Left ventricle myocardium inferior (tissue), 1 donor: Measurements from ENCODE around the gene MCAT. TPM values are rescaled to one million over a fixed set of nuclear protein-coding genes. Genes with fewer than 3 reads are reported as not detected.
"Not testable (repeated sequence)": the region's sequence is repeated elsewhere in the genome, so short reads cannot be mapped to it uniquely, and the experiment has no call there.

Source experiments
- DNase-seq: peaks from one replicate; pipeline ENCODE4 v3.0.0-alpha.2; 2020
- H3K27ac ChIP-seq: fragments of 200-600 bp; replicated peaks from 2 replicates; pipeline ENCODE4 v1.8.0; 2021
- H3K27me3 ChIP-seq: fragments of 200-600 bp; 2 replicates; pipeline ENCODE4 v1.8.0; 2021; ENCODE audit warnings: low read depth
- H3K36me3 ChIP-seq: fragments of 200-600 bp; 2 replicates; pipeline ENCODE4 v1.8.0; 2021
- H3K4me1 ChIP-seq: fragments of 200-600 bp; 2 replicates; pipeline ENCODE4 v1.8.0; 2021
- H3K4me3 ChIP-seq: fragments of 200-600 bp; 2 replicates; pipeline ENCODE4 v1.8.0; 2021; ENCODE audit warnings: mild to moderate bottlenecking, moderate library complexity
- H3K9me3 ChIP-seq: fragments of 200-600 bp; replicated peaks from 2 replicates; pipeline ENCODE4 v1.8.0; 2021
- intact Hi-C: fragments of 100-400 bp; cut with micrococcal nuclease; formaldehyde crosslinking; loops from one replicate; pipeline ENCODE4 v1.11.0; 2022
- total RNA-seq: library from RNA; stranded (reverse); fragmentation: NEBNext Ultra II Directional; extraction: Animal tissue kit (Norgen Biotek cat#: 25700); gene quantifications from one replicate; pipeline ENCODE4 v1.2.1, GENCODE V29; 2021
- TF ChIP-seq, protein P1 (sequence below): fragments of 200-600 bp; IDR thresholded peaks from 2 replicates; pipeline ENCODE4 v1.8.0; 2021; ENCODE audit warnings: antibody characterized with exemption, mild to moderate bottlenecking, borderline replicate concordance
- donor health status: DM: no; HTN: yes; CAD: no; lungs with severe emphysema.

MCAT gene
- total RNA-seq, 1 donor from 2014 or later: 16.4 TPM

GRCh38 chr22:43151251-43152002 lies 8.2 kb upstream of the MCAT start, which contains the start of gene TSPO:
Gene TSPO (plus strand): TSS chr22:43151559. CDS start chr22:43159239, 7,680 bp downstream.
- no peaks in the 10 kb centered on the region for H3K36me3 ChIP-seq
- TF ChIP-seq, protein P1, sequence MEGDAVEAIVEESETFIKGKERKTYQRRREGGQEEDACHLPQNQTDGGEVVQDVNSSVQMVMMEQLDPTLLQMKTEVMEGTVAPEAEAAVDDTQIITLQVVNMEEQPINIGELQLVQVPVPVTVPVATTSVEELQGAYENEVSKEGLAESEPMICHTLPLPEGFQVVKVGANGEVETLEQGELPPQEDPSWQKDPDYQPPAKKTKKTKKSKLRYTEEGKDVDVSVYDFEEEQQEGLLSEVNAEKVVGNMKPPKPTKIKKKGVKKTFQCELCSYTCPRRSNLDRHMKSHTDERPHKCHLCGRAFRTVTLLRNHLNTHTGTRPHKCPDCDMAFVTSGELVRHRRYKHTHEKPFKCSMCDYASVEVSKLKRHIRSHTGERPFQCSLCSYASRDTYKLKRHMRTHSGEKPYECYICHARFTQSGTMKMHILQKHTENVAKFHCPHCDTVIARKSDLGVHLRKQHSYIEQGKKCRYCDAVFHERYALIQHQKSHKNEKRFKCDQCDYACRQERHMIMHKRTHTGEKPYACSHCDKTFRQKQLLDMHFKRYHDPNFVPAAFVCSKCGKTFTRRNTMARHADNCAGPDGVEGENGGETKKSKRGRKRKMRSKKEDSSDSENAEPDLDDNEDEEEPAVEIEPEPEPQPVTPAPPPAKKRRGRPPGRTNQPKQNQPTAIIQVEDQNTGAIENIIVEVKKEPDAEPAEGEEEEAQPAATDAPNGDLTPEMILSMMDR: no peak
- intact Hi-C loops: no loop called here
- H3K27me3 ChIP-seq: no peaks in the 10 kb centered on the region
- peak within 1 kb of the TSS; percentile 84 for H3K4me3 ChIP-seq
- peak; percentile 85 for DNase-seq
- H3K27ac ChIP-seq: peak within 1 kb of the TSS; percentile 89
- no peaks in the 10 kb centered on the region for H3K9me3 ChIP-seq
- peaks cover 31% of the 10 kb centered on the region for H3K4me1 ChIP-seq

- H3K4me3 ChIP-seq: peak overlapping the region; percentile 84
- H3K27me3 ChIP-seq: no peaks in the 10 kb centered on the region
- H3K9me3 ChIP-seq: no peaks in the 10 kb centered on the region
- peaks cover 31% of the 10 kb centered on the region for H3K4me1 ChIP-seq
- DNase-seq: no peak
- intact Hi-C loops: no loop called here
- H3K36me3 ChIP-seq: no peaks in the 10 kb centered on the region
- peak overlapping the region; percentile 89 for H3K27ac ChIP-seq
- TF ChIP-seq, protein P1: no peak
Measured at GRCh38 chr22:43150731-43151206, 7.6 kb upstream of the MCAT start.

DNA sequence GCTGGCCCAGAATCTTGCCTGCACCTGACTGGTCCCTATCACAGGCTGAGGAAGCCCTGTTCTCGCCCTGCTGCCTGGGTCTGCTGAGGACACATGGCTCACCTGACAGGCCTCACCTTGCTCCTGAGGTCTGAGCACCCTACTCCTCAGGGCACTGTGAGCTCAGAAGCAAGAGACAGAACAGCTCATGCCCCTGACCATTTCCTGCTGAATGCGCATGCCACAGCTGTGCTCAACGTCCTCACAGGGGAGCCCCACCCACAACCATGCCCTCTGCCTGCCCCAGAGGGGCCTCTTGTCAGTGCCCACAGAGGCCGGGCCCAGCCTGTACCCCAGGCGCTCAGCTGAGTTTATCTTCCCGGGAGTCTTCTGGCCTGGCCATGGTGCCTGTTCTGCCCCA lies 5.4 kb upstream of the MCAT start:
- intact Hi-C loops: no loop called here
- no peak overlapping the region for H3K4me3 ChIP-seq
- TF ChIP-seq, protein P1: no peak
- H3K9me3 ChIP-seq: no peaks in the 10 kb centered on the region
- H3K36me3 ChIP-seq: no peaks in the 10 kb centered on the region
- no peak for DNase-seq
- H3K27me3 ChIP-seq: no peaks in the 10 kb centered on the region
- no peak overlapping the region for H3K27ac ChIP-seq
- H3K4me1 ChIP-seq: peaks cover 26% of the 10 kb centered on the region

GRCh38 chr22:43147821-43148220 lies 4.6 kb upstream of the MCAT start:
- peaks cover 29% of the 10 kb centered on the region for H3K4me1 ChIP-seq
- DNase-seq: no peak
- no peaks in the 10 kb centered on the region for H3K36me3 ChIP-seq
- intact Hi-C loops: no loop called here
- TF ChIP-seq, protein P1: no peak
- peak overlapping the region; percentile 36 for H3K27ac ChIP-seq
- H3K4me3 ChIP-seq: no peak overlapping the region
- H3K27me3 ChIP-seq: no peaks in the 10 kb centered on the region
- no peaks in the 10 kb centered on the region for H3K9me3 ChIP-seq

DNA sequence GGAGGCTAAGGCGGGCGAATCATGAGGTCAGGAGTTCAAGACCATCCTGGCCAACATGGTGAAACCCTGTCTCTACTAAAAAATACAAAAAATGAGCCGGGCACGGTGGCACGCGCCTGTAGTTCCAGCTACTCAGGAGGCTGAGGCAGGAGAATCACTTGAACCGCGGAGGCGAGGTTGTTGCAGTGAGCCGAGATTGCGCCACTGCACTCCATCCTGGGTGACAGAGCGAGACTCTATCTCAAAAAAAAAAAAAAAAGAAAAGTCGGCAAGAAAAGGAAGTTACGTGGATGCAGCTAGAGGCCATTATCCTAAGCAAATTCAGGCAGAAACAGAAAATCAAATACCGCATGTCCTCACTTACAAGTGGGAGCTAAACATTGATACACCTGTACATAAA lies 3.1 kb upstream of the MCAT start:
- H3K27me3 ChIP-seq, DNase-seq, H3K27ac ChIP-seq, intact Hi-C loops, H3K36me3 ChIP-seq, H3K9me3 ChIP-seq, H3K4me3 ChIP-seq: not testable (repeated sequence)
- peaks cover 30% of the 10 kb centered on the region for H3K4me1 ChIP-seq

DNA sequence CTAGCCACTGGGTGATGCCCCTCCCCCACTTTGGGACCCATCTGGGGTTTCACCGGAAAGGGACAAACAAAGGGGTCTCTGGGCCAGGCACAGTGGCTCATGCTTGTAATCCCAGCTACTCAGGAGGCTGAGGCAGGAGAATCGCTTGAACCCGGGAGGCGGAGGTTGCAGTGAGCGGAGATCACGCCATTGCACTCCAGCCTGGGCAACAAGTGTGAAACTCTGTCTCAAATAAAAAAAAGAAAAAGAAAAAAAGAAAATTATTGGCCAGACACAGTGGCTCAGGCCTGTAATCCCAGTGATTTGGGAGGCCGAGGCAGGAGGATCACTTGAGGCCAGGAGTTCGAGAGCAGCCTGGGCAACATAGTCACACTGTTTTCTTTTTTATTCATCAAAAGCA lies 2.2 kb upstream of the MCAT start:
- intact Hi-C loops, DNase-seq, H3K9me3 ChIP-seq, H3K27ac ChIP-seq, H3K4me3 ChIP-seq, H3K27me3 ChIP-seq: not testable (repeated sequence)
- Histone ChIP-seq H3K4me1 (peaks cover 28% of the 10 kb centered on the region), H3K36me3 (peaks cover 12% of the 10 kb centered on the region)
